Measurements from ENCODE around the gene ATAD3B.
A peak's percentile ranks its signal among the peaks of the same experiment; 100 is the strongest.

ATAD3B gene

GRCh38 chr1:1424707-1425106, 46.9 kb upstream of the ATAD3B start:
- TF ChIP-seq ZNF624 (tag by site-specific recombination; IDR thresholded peaks at IDR 0.05) = no peak
- TF ChIP-seq ZNF585B (tag by site-specific recombination; IDR thresholded peaks at IDR 0.05) = no peak
- TF ChIP-seq ZNF335 (tag by site-specific recombination; conservative IDR thresholded peaks at IDR 0.05) = peak; percentile 27
- no peak for TF ChIP-seq ZNF416 (tag by site-specific recombination; IDR thresholded peaks at IDR 0.05)
- no peak for TF ChIP-seq ZNF654 (tag by site-specific recombination; IDR thresholded peaks at IDR 0.05; ENCODE audit: low read depth)
- TF ChIP-seq GLIS1 (tag by site-specific recombination; IDR thresholded peaks at IDR 0.05) = peak; percentile 58
- TF ChIP-seq PRDM2 (tag by site-specific recombination; IDR thresholded peaks at IDR 0.05; ENCODE audit: borderline replicate concordance) = no peak
- TF ChIP-seq ZIC2 (tag by site-specific recombination; IDR thresholded peaks at IDR 0.05) = 0 out of 2 replicates have a peak, but pooled peaks have one; percentile 7
- no peak for TF ChIP-seq SP3 (tag by site-specific recombination; IDR thresholded peaks at IDR 0.05)
- TF ChIP-seq ZNF24 (tag by site-specific recombination; IDR thresholded peaks at IDR 0.05) = no peak
- TF ChIP-seq ZNF266 (tag by site-specific recombination; IDR thresholded peaks at IDR 0.05; ENCODE audit: low read depth) = no peak
- TF ChIP-seq ZNF362 (tag by site-specific recombination; IDR thresholded peaks at IDR 0.05) = no peak
- no peak for TF ChIP-seq ZSCAN23 (tag by site-specific recombination; IDR thresholded peaks at IDR 0.05)
- no peak for TF ChIP-seq ZNF449 (tag by site-specific recombination; IDR thresholded peaks at IDR 0.05)
- no peak for TF ChIP-seq ZNF623 (tag by site-specific recombination; IDR thresholded peaks at IDR 0.05)
- TF ChIP-seq KLF7 (tag by site-specific recombination; IDR thresholded peaks at IDR 0.05; ENCODE audit: borderline replicate concordance) = no peak
- no peak for TF ChIP-seq ZNF768 (tag by site-specific recombination; IDR thresholded peaks at IDR 0.05)
- no peak for TF ChIP-seq SETDB1 (IDR thresholded peaks at IDR 0.05; ENCODE audit: insufficient read length, low read length)
- Histone ChIP-seq H3K4me3 (ENCODE audit: low read depth, low read length) (no peak overlapping the region), H3K36me3 (ENCODE audit: control insufficient read depth in 2 of 2, insufficient read depth in 1 of 2, low read length in 2 of 2) (no peaks in the 10 kb centered on the region), H3K9me3 (ENCODE audit: control insufficient read depth, insufficient read depth, low read depth, low read length) (no peaks in the 10 kb centered on the region), H3K4me1 (ENCODE audit: control insufficient read depth, insufficient read depth, low read length) (no peaks in the 10 kb centered on the region), H3K27ac (ENCODE audit: extremely low read depth, low read depth, low read length) (no peak overlapping the region)
- ChIA-PET POLR2A (interaction anchor here (1.0 kb wide), 1 partner anchor 25 kb away, joined by 3 read pairs; the partner anchor contains the start of gene CCNL2), CTCF (interaction anchor here (2.0 kb wide), 1 partner anchor 16 kb away, joined by 5 read pairs; no protein-coding TSS in a partner anchor)

GRCh38 chr1:1425426-1425752, 46.2 kb upstream of the ATAD3B start:
- POLR2A ChIA-PET = interaction anchor here (0.6 kb wide), 1 partner anchor 16 kb away, joined by 4 read pairs; no protein-coding TSS in a partner anchor
- CTCF ChIA-PET = interaction anchor here (2.0 kb wide), 1 partner anchor 16 kb away, joined by 5 read pairs; no protein-coding TSS in a partner anchor
- no peaks in the 10 kb centered on the region for H3K4me1 ChIP-seq (ENCODE audit: control insufficient read depth, insufficient read depth, low read length)

More at GRCh38 chr1:1425426-1425752, 46.2 kb upstream of the ATAD3B start:
- Histone ChIP-seq H3K4me3 (ENCODE audit: low read depth, low read length) (no peak overlapping the region), H3K27ac (ENCODE audit: extremely low read depth, low read depth, low read length) (no peak overlapping the region), H3K36me3 (ENCODE audit: control insufficient read depth in 2 of 2, insufficient read depth in 1 of 2, low read length in 2 of 2) (no peaks in the 10 kb centered on the region), H3K9me3 (ENCODE audit: control insufficient read depth, insufficient read depth, low read depth, low read length) (no peaks in the 10 kb centered on the region)
- no peak for TF ChIP-seq PRDM1 (tag by site-specific recombination; IDR thresholded peaks at IDR 0.05)
- 0 out of 2 replicates have a peak, but pooled peaks have one; percentile 24 for TF ChIP-seq ZIC2 (tag by site-specific recombination; IDR thresholded peaks at IDR 0.05)
- no peak for TF ChIP-seq GLI4 (tag by site-specific recombination; IDR thresholded peaks at IDR 0.05)
- 0 out of 2 replicates have a peak, but pooled peaks have one; percentile 32 for TF ChIP-seq ZNF692 (tag by site-specific recombination; IDR thresholded peaks at IDR 0.05)
- no peak for TF ChIP-seq ZNF621 (tag by site-specific recombination; IDR thresholded peaks at IDR 0.05)
- no peak for TF ChIP-seq SP3 (tag by site-specific recombination; IDR thresholded peaks at IDR 0.05)
- peak; percentile 57; the same call in 1 of the 2 replicates for TF ChIP-seq ZFP69B (tag by site-specific recombination; IDR thresholded peaks at IDR 0.05)

Measured in HEK293 (cell line).